ENCODE measurements around the gene MFNG.

GRCh38 chr22:37491106-37491505 is 4.9 kb upstream of the MFNG start:
- TF ChIP-seq CTCF (IDR thresholded peaks at IDR 0.05), result no peak
- TF ChIP-seq POLR2AphosphoS5 (IDR thresholded peaks at IDR 0.05; ENCODE audit: low read depth, low read length), result no peak
- 0 out of 4 replicates have a peak, but pooled peaks of 1 of the 2 experiments have one; percentile 19 for TF ChIP-seq REST (IDR thresholded peaks at IDR 0.05; ENCODE audit: insufficient read depth in 1 of 2, low read depth in 2 of 2, low read length in 1 of 2)

Measured in Panc1 (cell line).